ENCODE measurements around the gene CAMTA1. TPM values are rescaled to one million over a fixed set of nuclear protein-coding genes. Genes with fewer than 3 reads are reported as not detected.

Gene CAMTA1
- total and polyA plus RNA-seq, 2 donors = 53.3 to 115 TPM

DNA sequence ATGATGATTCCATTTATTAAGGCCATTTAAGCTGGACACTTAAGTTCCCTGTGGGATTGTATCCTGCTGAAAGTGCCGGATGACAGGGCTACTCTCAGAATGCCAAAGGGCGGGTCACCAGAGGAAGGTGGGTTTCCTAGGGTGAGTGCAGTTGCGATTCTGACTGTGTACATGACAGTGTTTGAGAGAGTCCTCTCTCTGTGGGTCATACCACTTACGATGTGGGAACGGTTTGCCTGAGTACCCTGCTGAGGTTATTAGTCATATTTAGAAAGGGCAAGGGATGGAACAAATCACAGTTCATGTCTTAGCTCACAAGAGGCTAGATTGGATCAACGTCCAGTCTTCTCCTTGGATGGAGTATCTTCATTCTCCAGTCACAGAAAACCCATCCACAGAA lies 461.9 kb downstream of the CAMTA1 start:
- Histone ChIP-seq H3K36me3 (ENCODE audit: insufficient read depth) (no peaks in the 10 kb centered on the region), H3K4me1 (ENCODE audit: insufficient read depth) (no peaks in the 10 kb centered on the region), H3K4me3 (ENCODE audit: low read depth, low read length) (no peak overlapping the region), H3K27ac (ENCODE audit: low read depth) (no peak overlapping the region)
- no peak for DNase-seq (ENCODE audit: extremely low spot score)
- 90% methylated on average over 6 of the region's 6 CpGs for WGBS

DNA sequence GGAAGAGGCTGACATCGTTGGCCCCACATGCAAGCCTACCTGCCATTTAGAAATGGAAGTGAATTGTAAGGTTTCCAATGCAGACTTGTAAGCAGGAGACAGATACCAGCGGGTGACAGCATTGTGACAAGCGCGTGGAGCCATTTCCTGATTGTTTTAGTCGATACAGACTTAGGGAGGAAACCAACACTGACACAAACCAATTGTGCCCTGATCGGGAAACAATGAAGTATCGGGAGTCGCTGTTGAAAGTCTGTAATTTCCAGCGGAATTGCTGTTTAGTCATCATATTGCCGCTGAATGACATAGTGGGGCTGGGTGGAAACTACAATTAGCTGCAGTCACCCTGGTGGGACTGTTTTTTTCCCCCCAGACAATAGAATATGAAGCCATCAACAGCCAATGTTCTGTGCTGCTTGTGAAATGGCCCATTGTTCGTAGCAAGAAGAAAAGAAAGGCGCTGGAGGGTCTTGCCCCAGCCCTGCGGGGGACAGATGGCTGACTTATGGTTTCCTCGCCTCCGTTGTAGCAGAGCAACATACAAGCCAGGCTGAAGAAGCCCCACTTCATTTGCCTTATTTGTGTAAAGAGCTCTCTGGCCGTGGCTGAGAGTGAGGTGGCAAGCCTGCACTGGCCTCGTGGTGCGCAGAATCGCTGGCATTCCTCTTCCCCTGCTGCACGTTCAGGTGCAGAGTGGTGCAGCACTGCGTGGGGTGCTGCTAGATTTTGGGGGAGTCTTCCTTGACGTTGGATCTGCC lies 462.7 kb downstream of the CAMTA1 start:
- no peak overlapping the region for H3K27ac ChIP-seq (ENCODE audit: low read depth)
- no peak overlapping the region for H3K4me3 ChIP-seq (ENCODE audit: low read depth, low read length)
- 71% methylated on average over 22 of the region's 22 CpGs for WGBS
- no peaks in the 10 kb centered on the region for H3K4me1 ChIP-seq (ENCODE audit: insufficient read depth)
- no peak for DNase-seq (ENCODE audit: extremely low spot score)
- H3K36me3 ChIP-seq (ENCODE audit: insufficient read depth) = no peaks in the 10 kb centered on the region

DNA sequence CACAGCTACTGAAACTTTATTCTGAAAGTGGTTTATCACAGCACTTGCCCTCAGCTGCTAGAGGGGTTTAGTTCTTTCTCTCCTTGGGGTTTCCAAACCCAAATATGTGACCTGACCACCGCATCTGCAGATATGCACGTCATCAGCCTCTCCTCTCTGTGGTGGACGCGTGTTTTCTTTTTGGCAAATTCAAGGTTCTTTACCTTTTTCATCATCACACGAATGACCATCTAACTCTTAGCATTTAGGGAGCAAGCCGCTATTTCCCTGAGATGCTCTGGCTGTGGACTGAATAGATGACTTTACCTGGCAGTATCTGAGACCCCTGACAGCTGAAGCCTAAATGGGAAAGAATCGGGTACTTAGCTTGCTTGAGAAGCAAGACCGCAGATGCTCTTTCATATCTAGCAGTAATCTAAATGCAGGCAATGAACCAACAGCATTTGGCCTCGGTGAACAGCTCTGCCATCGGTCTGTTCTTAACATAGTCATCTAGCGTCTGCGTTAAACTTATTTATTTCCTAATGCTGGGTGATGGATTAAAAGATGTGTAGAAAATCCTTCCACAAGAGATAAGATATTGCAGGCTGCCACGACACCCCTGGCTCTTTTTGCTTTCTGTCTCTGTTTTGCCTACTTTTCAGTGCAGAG lies 463.4 kb downstream of the CAMTA1 start:
- no peak for DNase-seq (ENCODE audit: extremely low spot score)
- Histone ChIP-seq H3K27ac (ENCODE audit: low read depth) (no peak overlapping the region), H3K4me1 (ENCODE audit: insufficient read depth) (no peaks in the 10 kb centered on the region), H3K4me3 (ENCODE audit: low read depth, low read length) (no peak overlapping the region), H3K36me3 (ENCODE audit: insufficient read depth) (no peaks in the 10 kb centered on the region)
- 53% methylated on average over 13 of the region's 13 CpGs for WGBS

DNA sequence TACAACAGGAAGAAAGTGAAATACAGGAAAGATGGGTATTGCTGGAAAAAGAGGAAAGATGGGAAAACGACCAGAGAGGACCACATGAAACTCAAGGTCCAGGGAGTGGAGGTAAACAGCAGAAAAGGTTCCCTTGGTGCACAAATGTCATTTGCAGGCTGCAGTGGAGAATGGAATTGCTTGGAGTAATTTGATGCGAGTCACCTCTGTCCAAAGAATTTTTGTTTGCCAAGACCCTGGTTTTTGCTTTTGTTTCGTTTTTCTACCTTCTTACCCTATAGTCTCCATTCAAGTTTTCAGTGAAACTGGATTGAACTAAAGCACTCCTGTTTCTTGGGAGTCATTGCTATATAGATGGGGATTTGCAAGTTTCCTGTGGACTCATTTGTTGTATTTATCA lies 464.3 kb downstream of the CAMTA1 start:
- no peaks in the 10 kb centered on the region for H3K4me1 ChIP-seq (ENCODE audit: insufficient read depth)
- H3K4me3 ChIP-seq (ENCODE audit: low read depth, low read length) = no peak overlapping the region
- 74% methylated on average over 3 of the region's 3 CpGs for WGBS
- H3K27ac ChIP-seq (ENCODE audit: low read depth) = no peak overlapping the region
- H3K36me3 ChIP-seq (ENCODE audit: insufficient read depth) = no peaks in the 10 kb centered on the region
- DNase-seq (ENCODE audit: extremely low spot score) = no peak

DNA sequence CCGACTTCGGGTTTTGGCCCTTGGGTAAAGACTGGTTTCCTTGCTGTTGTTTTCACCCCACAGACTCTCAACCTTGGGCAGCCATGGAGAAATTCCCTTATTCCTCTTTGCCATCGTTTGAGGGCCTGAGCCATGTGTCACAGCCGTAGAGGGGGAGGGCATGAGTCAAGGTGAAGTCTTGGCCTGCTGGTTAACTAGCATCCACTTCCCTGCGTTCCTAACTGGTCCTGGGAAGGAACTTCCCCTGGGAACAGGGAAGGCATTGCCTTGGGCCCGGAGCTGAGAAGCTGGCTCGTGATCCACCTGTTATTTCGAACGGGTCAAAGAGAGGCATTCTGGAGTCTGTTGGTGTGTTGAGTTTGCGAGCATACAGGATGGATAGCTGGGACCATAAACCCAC lies 464.9 kb downstream of the CAMTA1 start:
- Histone ChIP-seq H3K27ac (ENCODE audit: low read depth) (no peak overlapping the region), H3K36me3 (ENCODE audit: insufficient read depth) (no peaks in the 10 kb centered on the region), H3K4me1 (ENCODE audit: insufficient read depth) (no peaks in the 10 kb centered on the region), H3K4me3 (ENCODE audit: low read depth, low read length) (no peak overlapping the region)
- no peak for DNase-seq (ENCODE audit: extremely low spot score)
- 82% methylated on average over 10 of the region's 10 CpGs for WGBS

DNA sequence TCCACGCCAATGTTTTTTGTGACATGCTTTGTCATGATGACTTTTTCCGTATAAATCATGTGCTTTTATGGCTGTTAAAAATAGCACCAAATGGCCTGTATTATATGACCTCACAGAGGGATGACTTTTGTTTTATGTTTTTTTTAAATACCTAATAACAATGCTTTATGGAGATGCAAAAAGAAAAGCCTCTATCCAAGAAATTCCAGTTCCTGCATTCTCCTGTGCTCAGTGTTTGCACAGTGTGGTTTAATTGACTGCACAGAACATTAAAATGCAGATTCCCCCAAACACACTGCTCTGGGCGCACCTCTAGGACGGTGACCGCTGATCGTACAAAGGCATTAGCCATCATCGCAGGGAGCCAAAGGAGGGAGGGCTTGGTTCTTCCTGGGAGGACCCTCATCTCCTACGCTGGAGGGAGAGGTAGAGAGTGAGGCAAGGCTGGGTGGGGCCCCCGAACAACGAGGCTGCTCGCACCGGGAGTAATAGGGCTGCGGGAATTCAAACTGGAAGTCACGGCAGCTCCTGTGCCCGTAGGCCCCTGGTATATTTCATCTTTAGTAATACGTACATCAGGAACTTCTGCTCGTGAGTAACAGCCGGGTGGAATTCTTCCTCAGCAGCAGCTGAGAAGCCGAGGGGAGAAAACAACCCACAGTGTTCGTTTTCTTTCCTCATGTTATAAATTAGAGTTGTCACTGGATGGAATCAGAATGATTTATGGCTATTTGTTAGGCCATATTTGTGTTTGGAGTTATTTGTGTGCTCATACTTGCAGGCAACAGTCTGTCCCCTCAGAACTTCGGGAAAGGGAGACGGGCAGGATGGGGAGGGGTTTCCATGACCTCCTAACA lies 465.6 kb downstream of the CAMTA1 start:
- whole genome bisulfite sequencing = 79% methylated on average over 22 of the region's 22 CpGs
- Histone ChIP-seq H3K36me3 (ENCODE audit: insufficient read depth) (no peaks in the 10 kb centered on the region), H3K27ac (ENCODE audit: low read depth) (no peak overlapping the region), H3K4me1 (ENCODE audit: insufficient read depth) (no peaks in the 10 kb centered on the region), H3K4me3 (ENCODE audit: low read depth, low read length) (no peak overlapping the region)
- DNase-seq (ENCODE audit: extremely low spot score) = no peak

DNA sequence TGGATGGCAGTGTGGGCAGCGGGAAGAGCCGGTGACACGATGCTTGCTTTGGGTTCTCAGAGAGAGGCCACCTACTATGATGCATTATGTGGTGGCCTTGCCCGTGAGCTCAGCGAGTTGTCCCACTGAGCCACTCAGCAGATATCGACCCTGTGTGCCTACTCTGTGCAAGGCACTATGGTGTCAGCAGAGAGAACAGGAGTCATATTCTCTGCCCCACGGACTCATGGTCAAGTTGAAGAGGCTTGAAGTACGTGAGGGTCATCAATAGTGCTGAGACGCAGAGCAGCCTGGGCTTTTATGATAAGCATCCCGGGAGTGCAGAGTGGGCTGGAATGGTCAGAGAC lies 466.2 kb downstream of the CAMTA1 start:
- DNase-seq (ENCODE audit: extremely low spot score) = no peak
- Histone ChIP-seq H3K4me3 (ENCODE audit: low read depth, low read length) (no peak overlapping the region), H3K27ac (ENCODE audit: low read depth) (no peak overlapping the region), H3K36me3 (ENCODE audit: insufficient read depth) (no peaks in the 10 kb centered on the region), H3K4me1 (ENCODE audit: insufficient read depth) (no peaks in the 10 kb centered on the region)
- WGBS = 88% methylated on average over 10 of the region's 10 CpGs

DNA sequence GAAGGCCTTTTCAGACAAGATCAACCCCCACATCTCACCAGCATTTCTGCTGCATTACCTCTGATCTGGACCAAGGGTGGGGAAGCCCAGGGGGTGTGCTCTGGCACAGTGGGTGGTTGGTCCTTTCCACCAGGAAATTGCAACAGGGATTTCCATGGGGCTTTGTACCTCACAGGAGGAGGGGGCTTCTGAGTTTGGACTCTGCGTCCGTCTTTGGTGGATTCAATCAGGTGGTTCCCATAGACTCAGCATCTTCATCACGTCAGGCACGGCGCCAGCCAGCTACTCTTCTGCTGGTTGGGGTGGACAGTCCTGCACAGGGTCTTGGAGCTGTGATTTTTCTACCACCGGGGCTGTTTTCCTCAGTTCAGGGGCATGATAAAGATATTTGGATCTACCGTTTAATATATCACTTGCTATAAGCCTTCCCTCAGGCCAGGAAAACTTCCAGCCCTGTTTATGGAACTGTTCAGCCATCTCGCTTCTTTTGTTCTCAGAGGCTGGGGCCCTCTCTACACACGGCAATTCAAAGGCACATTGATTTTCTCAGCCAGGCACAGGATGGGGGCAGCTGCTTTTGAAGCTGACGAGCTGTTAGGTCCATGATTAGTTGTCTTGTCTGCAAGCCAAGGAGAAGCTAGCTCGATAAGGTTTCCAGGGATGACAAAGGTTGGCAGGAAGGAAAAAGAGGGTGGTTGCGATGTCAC lies 467.3 kb downstream of the CAMTA1 start:
- WGBS = 66% methylated on average over 12 of the region's 12 CpGs
- Histone ChIP-seq H3K36me3 (ENCODE audit: insufficient read depth) (no peaks in the 10 kb centered on the region), H3K4me3 (ENCODE audit: low read depth, low read length) (no peak overlapping the region), H3K27ac (ENCODE audit: low read depth) (no peak overlapping the region), H3K4me1 (ENCODE audit: insufficient read depth) (no peaks in the 10 kb centered on the region)
- DNase-seq (ENCODE audit: extremely low spot score) = no peak

DNA sequence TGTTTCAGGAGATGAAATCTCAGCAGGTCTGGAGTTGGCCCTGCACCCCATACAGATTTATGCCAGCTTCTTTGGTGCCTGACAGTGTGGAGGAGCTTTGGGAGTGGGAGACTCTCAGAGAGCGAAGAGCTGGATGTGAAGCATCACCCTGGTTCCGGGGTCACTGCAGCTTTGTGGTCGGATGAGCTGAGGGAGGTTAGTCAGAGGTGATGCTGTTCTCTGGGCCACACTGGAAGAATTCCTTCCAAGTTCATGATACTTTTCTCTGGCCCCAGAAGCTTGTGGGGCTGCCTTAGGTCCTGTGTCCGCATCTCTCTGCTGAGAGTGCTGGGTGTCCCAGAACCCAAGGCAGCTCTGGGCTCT lies 467.8 kb downstream of the CAMTA1 start:
- WGBS = 91% methylated on average over 4 of the region's 4 CpGs
- Histone ChIP-seq H3K4me3 (ENCODE audit: low read depth, low read length) (no peak overlapping the region), H3K36me3 (ENCODE audit: insufficient read depth) (no peaks in the 10 kb centered on the region), H3K4me1 (ENCODE audit: insufficient read depth) (no peaks in the 10 kb centered on the region), H3K27ac (ENCODE audit: low read depth) (no peak overlapping the region)
- no peak for DNase-seq (ENCODE audit: extremely low spot score)

DNA sequence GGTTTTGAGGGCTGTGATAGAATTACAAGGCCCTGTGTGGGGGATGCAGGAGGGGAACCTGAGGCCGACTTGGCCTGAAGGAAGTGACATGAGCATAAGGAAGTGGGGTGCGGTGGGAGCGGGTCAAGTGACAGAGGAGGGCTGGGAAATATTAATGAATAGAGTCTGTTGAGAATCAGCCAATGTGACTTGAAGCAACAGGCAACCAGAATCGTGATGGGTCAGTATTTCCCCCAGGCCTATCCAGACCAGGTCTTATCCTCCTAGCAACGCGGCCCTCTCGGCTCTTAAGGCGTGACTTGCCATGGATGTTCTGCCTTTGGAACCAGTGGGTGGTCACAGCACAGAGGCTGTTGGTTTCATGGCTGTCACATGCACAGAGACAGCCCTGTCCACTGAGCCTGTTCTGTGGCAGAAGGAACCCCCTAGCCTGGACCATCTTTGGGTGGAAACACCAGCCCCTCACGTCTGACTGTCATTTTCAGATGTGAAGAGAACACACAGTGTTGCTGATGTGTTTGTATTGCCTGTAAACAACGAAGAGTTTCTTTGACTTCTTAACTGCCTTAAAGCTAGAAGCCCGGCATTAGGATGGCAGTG lies 468.8 kb downstream of the CAMTA1 start:
- no peak for DNase-seq (ENCODE audit: extremely low spot score)
- WGBS = 82% methylated on average over 11 of the region's 11 CpGs
- H3K4me3 ChIP-seq (ENCODE audit: low read depth, low read length) = no peak overlapping the region
- no peak overlapping the region for H3K27ac ChIP-seq (ENCODE audit: low read depth)
- no peaks in the 10 kb centered on the region for H3K4me1 ChIP-seq (ENCODE audit: insufficient read depth)
- H3K36me3 ChIP-seq (ENCODE audit: insufficient read depth) = no peaks in the 10 kb centered on the region

DNA sequence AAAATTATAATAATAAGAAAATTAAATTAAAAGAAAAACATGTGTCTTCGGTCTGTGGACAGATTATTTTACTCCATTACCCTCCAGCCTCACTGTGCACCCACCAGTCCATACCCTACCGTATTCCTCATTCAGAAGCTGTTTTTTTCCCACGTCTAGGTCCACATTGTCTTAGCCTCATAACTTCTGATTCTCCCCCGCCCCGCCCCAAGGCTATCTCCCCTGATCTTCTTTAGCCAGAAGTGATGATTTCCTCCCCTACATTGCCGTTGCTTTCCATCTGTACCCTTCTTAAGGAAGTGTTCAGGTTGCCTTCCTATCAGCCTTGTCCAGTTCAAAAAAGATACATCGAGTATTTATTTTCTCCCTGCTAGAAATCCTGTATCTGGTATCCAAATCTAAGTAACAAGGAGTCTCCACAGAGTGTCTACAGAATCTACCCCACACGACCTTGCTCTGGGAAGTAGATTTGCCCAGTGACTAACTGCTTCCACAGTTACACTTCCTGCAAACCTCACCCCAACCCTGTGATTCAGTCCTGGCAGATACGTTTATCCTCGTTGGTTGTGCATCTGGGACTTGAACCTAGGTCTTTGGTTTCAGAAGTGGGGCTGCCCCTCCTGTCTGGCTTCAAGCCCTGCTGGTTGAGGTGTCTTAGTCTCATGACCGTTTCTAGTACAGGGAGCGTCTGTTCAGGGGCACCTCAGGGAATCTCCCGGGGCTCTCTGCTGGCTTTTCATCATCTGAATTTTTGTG lies 470.2 kb downstream of the CAMTA1 start:
- Histone ChIP-seq H3K36me3 (ENCODE audit: insufficient read depth) (no peaks in the 10 kb centered on the region), H3K4me3 (ENCODE audit: low read depth, low read length) (no peak overlapping the region), H3K27ac (ENCODE audit: low read depth) (no peak overlapping the region), H3K4me1 (ENCODE audit: insufficient read depth) (no peaks in the 10 kb centered on the region)
- 70% methylated on average over 13 of the region's 13 CpGs for WGBS
- no peak for DNase-seq (ENCODE audit: extremely low spot score)

DNA sequence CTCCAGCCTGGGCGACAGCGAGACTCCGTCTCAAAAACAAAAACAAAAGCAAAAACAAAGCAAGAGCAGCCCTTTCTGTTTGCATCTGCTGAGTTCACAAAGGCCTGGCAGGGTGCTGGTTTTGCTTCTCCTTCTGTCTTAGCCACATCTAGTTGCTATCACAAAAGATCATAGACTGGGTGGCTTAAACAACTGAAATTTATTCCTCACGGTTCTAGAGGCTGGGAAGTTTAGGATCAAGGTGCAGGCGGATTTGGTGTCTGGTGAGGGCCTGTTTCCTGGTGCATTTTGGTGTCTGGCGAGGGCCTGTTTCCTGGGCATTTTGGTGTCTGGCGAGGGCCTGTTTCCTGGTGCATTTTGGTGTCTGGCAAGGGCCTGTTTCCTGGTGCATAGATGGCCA lies 471.3 kb downstream of the CAMTA1 start:
- DNase-seq (ENCODE audit: extremely low spot score) = no peak
- 89% methylated on average over 7 of the region's 7 CpGs for WGBS
- no peak overlapping the region for H3K4me3 ChIP-seq (ENCODE audit: low read depth, low read length)
- no peaks in the 10 kb centered on the region for H3K4me1 ChIP-seq (ENCODE audit: insufficient read depth)
- H3K27ac ChIP-seq (ENCODE audit: low read depth) = no peak overlapping the region
- no peaks in the 10 kb centered on the region for H3K36me3 ChIP-seq (ENCODE audit: insufficient read depth)

DNA sequence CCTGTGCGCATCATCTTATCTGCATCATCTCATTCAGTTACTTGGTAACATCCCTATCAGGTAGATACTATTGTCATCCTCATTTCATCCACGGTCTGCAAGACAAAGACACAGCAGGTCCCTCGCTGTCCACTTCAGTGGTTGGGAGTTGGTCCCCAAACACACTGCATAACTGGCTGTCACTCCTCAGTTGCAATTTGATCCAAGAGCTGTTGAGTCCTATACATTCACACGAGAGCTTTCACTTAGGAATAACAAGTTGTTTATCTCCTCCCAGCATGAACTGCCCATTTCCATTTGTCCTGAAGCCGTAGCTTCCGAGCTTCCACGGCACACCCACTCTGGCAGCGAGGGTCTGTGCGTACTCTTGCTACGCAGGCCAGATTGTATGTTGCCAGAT lies 472.0 kb downstream of the CAMTA1 start:
- Histone ChIP-seq H3K4me3 (ENCODE audit: low read depth, low read length) (no peak overlapping the region), H3K27ac (ENCODE audit: low read depth) (no peak overlapping the region), H3K4me1 (ENCODE audit: insufficient read depth) (no peaks in the 10 kb centered on the region), H3K36me3 (ENCODE audit: insufficient read depth) (no peaks in the 10 kb centered on the region)
- WGBS = 68% methylated on average over 10 of the region's 10 CpGs
- no peak for DNase-seq (ENCODE audit: extremely low spot score)
